CD4-positive, alpha-beta T cell treated with Interleukin-6 for 4 hours (primary cell): ENCODE data around the gene GM2A.
"Not testable (repeated sequence)": the region's sequence is repeated elsewhere in the genome, so short reads cannot be mapped to it uniquely, and the experiment has no call there.

Experiments used
- DNase-seq: peaks from one replicate; pipeline ENCODE4 v3.0.0-alpha.2; 2020; ENCODE audit warnings: mixed read lengths

GM2A gene

GRCh38 chr5:151295138-151295537, 42.2 kb downstream of the GM2A start:
- DNase-seq = no peak

DNA sequence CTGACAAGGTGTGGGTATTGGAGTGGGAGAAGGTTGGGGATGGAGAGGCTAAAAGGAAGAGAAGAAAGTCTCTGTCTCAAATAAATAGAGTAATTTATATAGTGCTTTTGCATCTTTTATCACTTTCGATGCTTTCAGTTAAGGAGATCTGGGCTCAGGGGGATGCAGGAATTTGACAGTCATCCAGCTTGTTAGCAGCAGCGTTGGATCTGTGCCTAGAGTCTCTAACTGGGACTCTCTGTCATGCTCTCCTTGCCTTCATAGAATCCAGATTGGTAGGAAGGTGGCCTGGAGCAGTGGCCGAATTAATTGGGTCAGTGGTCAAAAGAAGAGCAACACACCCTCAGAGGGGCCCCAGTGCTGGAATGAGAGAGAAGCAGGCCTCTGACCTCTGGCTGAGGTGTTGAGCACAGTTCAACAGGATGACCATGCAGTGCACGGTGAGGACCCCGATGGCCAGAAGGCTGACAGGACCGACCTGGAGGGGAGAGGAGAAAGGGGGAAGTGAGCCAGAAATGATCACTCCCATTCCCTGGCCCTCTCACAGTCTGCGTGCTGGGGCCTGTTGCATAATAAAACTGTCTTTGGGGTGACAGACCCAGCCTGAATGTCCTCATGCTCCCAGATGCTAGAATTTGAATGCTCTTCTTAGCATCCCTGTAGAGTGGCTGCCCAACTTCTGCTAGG, 42.9 kb downstream of the GM2A start:
- no peak for DNase-seq

DNA sequence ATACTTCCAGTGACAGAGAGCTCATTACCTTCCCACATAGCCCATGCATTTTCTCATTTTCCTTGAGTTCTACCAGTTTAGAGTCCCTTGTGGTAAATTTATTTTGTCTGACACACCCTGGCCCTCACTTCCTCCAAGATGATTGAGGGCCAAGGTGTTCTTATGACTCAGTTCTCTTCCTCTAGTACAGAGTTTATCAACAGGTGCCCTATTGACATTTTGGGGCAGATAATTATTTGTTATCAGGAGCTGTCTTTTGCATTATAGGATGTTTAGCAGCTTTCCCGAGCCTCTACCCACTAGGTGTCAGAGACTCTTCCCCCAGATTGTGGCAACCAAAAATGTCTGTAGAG, 43.5 kb downstream of the GM2A start:
- DNase-seq = no peak

- DNase-seq = no peak
Measured at GRCh38 chr5:151296974-151297373, 44.0 kb downstream of the GM2A start.

GRCh38 chr5:151298063-151298855, 45.3 kb downstream of the GM2A start:
- peak; percentile 5 for DNase-seq

GRCh38 chr5:151303666-151304065, 50.7 kb downstream of the GM2A start, which contains the start of gene SLC36A3:
Gene SLC36A3 (minus strand): TSS chr5:151303766. CDS start chr5:151303354, 412 bp downstream.
- DNase-seq = no peak

DNA sequence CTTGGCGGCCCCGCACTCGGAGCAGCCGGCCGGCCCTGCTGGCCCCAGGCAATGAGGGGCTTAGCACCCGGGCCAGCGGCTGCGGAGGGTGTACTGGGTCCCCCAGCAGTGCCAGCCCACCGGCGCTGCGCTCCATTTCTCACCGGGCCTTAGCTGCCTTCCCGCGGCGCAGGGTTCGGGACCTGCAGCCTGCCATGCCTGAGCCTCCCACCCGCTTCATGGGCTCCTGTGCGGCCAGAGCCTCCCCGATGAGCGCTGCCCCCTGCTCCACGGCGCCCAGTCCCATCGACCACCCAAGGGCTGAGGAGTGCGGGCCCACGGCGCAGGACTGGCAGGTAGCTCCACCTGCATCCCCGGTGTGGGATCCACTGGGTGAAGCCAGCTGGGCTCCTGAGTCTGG, 56.3 kb downstream of the GM2A start:
- DNase-seq = not testable (repeated sequence)

- not testable (repeated sequence) for DNase-seq
Measured at GRCh38 chr5:151309821-151310220, 56.8 kb downstream of the GM2A start.

DNA sequence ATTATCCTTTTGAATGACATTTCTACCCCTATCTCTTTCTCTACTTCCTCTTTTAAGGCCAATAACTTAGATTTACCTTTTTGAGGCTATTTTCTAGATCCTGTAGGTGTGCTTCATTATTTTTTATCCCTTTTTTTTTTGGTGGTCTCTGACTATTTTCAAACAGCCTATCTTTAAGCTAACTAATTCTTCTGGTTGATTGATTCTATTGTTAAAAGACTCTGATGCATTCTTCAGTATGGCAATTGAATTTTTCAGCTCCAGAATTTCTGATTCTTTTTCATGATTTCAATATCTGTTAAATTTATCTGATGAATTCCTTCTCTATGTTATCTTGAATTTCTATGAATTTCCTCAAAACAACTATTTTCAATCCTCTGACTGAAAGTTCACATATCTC, 57.9 kb downstream of the GM2A start:
- no peak for DNase-seq

GRCh38 chr5:151312756-151313324, 59.9 kb downstream of the GM2A start:
- DNase-seq = no peak

DNA sequence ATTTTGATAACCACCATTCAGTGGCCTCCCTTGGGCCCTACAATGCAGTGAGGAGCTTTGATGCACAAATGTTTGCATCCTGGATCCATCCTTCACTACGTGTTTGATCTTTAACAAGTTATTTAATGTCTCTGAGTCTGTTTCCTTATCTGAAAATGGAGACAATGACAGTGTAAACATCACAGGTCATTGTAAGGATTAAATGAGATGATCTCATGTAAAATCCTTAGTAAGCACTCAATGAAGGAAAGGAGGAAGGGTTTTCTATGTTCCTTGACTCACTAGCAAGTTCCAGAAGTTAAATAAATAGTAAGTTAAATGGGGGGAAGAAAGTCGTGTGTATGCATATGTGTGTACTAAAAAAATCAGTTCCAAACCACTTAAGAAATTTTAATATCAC, 60.4 kb downstream of the GM2A start:
- no peak for DNase-seq

DNA sequence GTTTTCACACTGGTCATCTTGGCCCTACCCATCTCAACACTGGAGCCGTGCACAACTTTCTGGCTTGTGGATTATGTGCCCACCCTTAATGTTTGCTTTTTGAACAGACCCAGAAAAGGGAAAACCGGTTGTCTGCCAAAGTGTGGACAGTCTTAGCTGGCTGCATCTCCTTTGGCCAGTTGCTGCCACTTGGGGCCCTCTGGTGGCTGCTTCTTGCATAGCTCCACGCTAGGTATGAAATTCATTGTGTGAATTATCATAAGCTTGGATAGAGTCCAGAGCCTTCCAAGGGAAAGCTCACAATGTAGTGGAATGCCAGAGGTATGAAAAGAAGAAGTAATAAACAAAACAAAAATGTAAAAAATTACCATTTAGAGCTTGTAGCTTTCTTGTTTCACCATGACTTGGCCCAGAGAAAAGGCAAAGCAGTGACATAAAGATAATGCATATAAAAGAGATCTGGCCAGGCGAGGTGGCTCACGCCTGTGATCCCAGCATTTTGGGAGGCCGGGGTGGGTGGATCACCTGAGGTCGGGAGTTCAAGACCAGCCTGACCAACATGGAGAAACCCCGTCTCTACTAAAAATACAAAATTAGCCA, 63.1 kb downstream of the GM2A start:
- peak; percentile 39 for DNase-seq

- no peak for DNase-seq
Measured at GRCh38 chr5:151317871-151318270, 64.9 kb downstream of the GM2A start.

DNA sequence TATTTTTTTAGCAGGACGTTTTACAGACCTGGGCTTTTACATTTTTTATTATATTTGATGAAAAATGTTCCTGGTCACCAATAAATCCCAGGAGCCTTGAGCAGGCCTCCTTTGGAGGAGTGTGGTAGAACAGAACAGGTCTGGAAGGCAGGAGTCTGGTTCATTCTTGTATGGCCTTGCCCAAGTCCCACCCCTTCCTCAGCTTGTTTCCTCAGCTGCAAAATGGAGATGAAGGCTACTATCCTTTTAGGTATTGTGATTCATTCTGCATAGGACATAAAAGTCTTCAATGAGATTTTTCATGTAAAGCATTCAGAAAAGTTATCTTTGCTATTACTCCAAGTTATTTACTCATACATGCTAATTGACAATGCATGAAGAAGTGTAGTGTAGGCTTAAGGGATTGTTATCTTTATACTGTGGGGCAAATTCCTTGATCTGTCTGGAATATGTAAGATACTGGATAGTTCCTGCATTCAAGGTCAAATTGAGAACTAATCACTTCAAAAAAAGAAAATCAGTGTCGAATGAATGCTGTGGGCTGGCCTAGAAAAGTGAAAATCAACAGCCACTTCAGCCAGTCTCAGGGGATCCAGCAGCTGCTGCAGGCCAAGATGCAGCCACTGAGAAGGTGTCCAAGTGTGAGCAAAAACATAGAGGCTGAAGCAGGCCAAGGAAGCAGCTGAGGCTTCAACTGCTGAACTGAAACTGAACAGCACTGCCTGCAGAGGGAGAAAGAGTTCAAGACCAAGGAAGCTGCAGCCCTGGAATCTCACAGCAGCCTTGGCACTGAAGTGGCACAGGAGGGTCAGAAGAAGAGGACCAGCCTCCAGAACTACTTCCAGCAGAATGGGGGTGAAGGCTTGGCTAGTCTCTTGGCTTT, 66.1 kb downstream of the GM2A start:
- no peak for DNase-seq
